H1 (cell line): ENCODE results near the gene C19orf25. TPM values are rescaled to one million over a fixed set of nuclear protein-coding genes. Genes with fewer than 3 reads are reported as not detected.

Experiments used
- NANOG ChIP-seq: IDR thresholded peaks from 2 replicates; pipeline ENCODE4 v1.6.1; 2011; ENCODE audit warnings: low read length, low read depth, mild to moderate bottlenecking, inconsistent platforms; ENCODE audit not compliant: insufficient read depth, poor library complexity, severe bottlenecking
- polyA plus RNA-seq, 7 experiments: library from polyadenylated mRNA; depleted of rRNA in 3 of 7; stranded (reverse) in 5 of 7; unstranded in 2 of 7; fragments of >200 nt in 5 of 7; fragments of 200-250 nt in 2 of 7; gene quantifications; 1 replicate in 5 of 7; 2 replicates in 1 of 7; 4 replicates in 1 of 7; pipeline versions ENCODE4 v1.2.1 to v1.2.3, GENCODE V29; 2011 to 2013; ENCODE audit warnings: missing spikeins in 2 of 7, mixed read lengths in 2 of 7
- total RNA-seq: library from RNA; stranded (reverse); fragmentation: NEBNext Ultra II Directional; extraction: Animal tissue kit (Norgen Biotek cat#: 25700); gene quantifications from 2 replicates; pipeline ENCODE4 v1.2.1, GENCODE V29; 2021

The C19orf25 gene
- total and polyA plus RNA-seq, 2 of the 8 experiments (the other 6 are each of a cell fraction or from before 2014, with no cell fraction given) = 41.3 to 67.4 TPM

- TF ChIP-seq NANOG = no peak
Observed at GRCh38 chr19:1488282-1488601, 9.2 kb upstream of the C19orf25 start (continued).
